Mucosa of gallbladder (tissue), 1 donor: ENCODE data around the gene THADA. TPM values are rescaled to one million over a fixed set of nuclear protein-coding genes. Genes with fewer than 3 reads are reported as not detected.
"Not testable (repeated sequence)": the region's sequence is repeated elsewhere in the genome, so short reads cannot be mapped to it uniquely, and the experiment has no call there.

Source experiments
- DNase-seq: peaks from one replicate; pipeline ENCODE4 v3.0.0-alpha.2; 2020; ENCODE audit warnings: low spot score
- total RNA-seq: library from RNA; stranded (reverse); gene quantifications from one replicate; pipeline ENCODE4 v1.2.1, GENCODE V29; 2021
- donor health status: DM: no; HTN: no; CAD: no.

Gene THADA
- total RNA-seq, 1 donor from 2014 or later, result 35.9 TPM

DNA sequence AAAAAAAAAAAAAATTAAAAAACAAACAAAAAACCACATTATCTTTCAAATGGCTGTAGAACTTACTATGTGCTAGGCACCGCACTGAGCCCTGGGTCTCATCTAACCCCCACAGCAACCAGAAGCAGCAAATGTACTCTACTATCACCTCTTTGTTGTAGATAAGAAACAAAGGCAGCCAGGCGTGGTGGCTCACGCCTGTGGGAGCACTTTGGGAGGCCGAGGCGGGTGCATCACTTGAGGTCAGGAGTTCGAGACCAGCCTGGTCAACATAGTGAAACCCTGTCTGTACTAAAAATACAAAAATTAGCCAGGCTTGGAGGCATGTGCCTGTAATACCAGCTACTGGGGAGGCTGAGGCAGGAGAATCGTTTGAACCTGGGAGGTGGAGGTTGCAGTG lies 406.0 kb downstream of the THADA start:
- DNase-seq, result not testable (repeated sequence)

DNA sequence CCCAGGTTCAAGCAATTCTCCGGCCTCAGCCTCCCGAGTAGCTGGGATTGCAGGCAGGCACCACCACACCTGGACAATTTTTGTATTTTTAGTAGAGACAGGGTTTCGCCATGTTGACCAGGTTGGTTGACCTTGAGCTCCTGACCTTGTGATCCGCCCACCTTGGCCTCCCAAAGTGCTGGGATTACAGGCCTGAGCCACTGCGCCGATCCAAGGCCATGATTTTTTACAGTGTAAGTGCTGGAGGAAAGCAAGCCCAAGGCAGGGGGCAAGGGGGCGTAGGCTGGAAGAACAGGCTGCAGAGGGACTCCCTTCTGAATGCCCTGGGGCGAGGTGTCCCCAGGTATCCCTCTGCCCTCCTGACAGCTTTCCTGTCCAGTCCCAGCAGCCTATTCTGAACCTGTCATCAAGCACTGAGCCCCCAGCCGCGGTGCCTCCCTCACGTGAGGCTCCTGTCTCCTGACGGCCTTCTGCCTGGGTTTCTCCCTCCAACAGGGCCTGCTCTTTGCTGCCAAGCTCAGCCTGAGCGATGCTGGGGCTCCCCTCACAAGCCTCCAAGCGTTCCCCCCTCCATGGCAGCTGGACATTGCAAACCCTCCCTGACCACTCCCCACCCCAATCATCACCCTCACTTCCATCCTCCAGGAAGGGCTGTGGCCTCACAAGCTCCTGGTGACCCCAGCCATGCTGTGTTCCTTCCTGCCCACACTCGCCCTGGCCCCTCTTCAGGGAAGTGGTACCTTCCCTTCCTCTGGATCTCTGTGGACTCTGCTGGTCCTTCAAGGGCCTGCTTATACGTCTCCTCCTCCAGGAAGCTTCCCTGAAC lies 407.1 kb downstream of the THADA start:
- no peak for DNase-seq

DNA sequence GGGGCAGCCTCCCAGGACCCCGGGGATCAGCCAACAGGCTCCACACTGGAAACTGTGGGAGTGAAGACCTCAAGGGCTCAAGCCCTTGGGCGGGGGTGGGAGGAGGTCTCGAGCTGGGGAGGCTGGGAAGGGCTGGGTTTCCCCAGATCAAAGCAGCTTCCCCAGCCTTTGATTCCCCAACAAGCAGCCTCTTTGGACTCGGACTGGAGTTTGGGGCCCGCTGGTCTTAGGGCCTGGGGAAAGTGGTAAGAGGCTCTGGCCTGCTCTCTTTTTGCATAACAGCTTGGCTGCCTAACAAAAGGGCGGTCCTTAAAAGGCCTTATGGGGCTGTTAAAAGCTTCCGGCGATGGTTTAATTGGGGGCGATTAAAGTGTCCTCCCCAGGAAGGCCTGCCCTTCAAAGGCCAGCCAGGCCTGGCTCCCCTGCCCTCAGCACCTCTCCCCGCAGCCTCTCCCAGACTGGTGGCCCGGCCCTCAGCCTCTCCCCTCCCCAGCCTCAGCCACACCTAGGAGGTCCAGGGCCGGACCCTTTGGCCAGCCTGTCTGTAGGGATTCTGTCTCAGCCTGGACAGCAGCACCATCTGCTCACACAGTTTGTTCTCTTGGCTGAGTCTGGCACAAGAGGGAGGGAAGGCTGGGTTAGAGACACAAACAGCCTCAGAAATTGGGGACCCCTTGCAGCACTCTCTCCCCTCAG lies 409.0 kb downstream of the THADA start:
- no peak for DNase-seq

DNA sequence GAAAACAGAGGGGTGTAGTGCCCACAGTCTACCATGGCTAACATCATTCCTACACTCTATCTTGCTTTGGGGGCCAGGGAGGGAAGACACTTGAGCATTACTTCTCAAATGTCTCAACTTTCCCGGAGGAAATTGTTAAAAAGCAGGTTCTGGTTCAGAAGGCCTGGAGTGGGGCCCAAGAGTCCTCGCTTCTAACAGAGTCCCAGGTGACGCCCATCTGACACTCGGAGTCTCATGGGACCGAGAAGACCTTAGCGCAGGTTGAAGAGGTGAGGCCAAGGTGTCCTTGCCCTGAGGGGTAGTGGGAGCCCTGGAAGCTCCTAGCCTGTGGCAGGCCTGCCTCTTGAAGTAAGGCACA lies 409.5 kb downstream of the THADA start:
- DNase-seq, result no peak

DNA sequence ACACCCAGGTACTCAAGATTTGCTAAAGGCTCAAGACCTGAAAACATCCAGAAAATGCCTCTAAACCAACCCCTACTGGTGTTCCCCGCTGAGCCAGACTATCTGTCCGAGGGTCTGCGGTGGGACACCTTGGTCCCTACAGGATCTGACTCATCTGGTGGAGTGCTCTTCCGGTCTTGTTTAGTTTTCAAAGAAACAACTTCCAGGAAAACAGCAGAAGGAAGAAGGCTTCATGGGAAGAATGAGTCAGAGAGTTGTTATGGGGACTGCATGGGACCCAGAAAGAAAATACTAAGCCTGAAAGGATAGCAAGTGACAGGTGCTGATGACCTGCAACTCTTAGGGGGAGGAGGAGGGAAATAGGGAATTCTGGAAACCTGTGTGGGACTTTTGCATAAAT lies 410.7 kb downstream of the THADA start:
- no peak for DNase-seq

DNA sequence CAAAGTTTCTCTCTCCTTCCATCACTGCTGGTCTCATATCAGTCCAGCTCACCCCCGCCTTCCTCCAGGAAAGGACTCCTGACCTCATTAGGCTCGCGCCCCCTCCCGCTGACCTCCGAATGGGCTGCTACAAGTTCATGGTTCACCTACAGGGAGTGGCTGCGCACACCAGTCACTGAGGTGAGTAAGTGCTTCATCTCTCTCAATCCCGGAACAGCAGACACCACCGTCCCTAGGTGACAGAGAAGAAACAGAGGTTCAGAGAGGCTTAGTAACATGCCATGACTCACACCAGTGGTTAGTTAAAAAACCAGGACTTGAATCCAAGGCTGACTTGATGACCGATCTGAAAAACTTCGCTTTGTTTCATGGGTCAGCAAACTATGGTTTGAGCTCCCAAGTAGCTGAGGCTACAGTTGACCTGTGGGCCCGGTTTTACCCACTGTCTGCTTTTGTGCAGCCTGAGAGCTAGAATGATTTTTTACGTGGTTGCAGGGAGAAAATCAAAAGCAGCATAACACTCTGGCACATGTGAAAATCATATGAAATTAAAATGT lies 411.4 kb downstream of the THADA start:
- no peak for DNase-seq

DNA sequence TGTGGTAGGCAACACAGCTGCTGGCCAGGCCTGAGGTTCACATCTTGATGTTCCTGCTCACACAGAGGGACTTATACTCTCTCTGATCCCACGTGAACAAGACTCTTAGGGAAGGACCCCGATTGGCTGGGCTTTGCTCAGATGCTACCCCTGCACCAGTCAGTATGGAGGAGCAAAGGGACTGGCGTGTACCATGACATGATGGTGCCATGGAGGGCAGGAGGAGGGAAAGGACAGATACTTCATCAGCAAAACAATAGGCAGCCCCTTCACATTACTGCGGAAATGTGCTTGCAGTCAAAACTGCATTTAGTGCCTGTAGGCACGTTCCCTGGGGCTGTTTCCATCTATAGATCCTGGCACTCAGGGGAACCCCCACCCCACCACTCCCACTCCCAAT lies 412.1 kb downstream of the THADA start:
- no peak for DNase-seq

DNA sequence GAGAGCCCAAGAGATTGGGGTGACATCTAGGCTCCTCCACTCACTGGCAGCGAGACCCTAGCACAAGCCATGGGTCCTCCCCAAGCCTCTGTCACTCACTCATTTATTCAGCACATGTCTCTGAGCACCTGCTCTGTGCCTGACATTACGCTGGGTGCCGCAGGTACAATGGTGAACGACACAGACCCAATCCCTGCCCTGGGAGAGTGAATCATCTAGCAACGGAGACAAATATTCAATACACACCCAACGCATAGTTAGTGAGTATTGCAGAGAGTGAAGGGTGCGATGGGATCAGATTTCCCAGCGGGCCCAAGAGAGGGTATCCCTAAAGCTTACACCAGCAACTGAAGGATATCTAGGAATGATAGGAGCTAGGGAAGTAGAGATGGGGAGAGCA lies 414.9 kb downstream of the THADA start:
- no peak for DNase-seq

Other genes starting within 250 kb of the THADA start
- 20.5 TPM for gene PLEKHH2, start 41.2 kb upstream of the THADA start, total RNA-seq
- 0.92 TPM for gene C1GALT1C1L, start 80.4 kb upstream of the THADA start, total RNA-seq
- gene DYNC2LI1, start 178.0 kb upstream of the THADA start, total RNA-seq, result 26.2 TPM
- 3.1 TPM for gene ABCG5, start 242.8 kb upstream of the THADA start, total RNA-seq
- 2.6 TPM for gene ABCG8, start 242.9 kb upstream of the THADA start, total RNA-seq